Smooth muscle cell (in vitro differentiated cells): ENCODE data around the gene GNAI3. TPM values are rescaled to one million over a fixed set of nuclear protein-coding genes. Genes with fewer than 3 reads are reported as not detected.

Experiments
- DNase-seq: peaks from one replicate; lab custom pipeline; 2025; ENCODE audit not compliant: unreplicated experiment; lab: John Stamatoyannopoulos, UW
- H2AFZ ChIP-seq: fragments of 200-600 bp; sonication (generic); 2 replicates; pipeline ENCODE4 v1.6.0; 2016; ENCODE audit warnings: antibody characterized with exemption, low read depth, mild to moderate bottlenecking
- H3F3A ChIP-seq: fragments of 200-600 bp; sonication (generic); 2 replicates; pipeline ENCODE4 v1.6.0; 2017; ENCODE audit warnings: antibody characterized with exemption, low read depth
- H3K27ac ChIP-seq: fragments of 200-600 bp; sonication (generic); 2 replicates; pipeline ENCODE4 v1.5.1; 2016; ENCODE audit warnings: low read depth, mild to moderate bottlenecking
- H3K27me3 ChIP-seq: fragments of 200-600 bp; sonication (generic); 2 replicates; pipeline ENCODE4 v1.6.1; 2016; ENCODE audit warnings: low read depth, mild to moderate bottlenecking
- H3K36me3 ChIP-seq: fragments of 200-600 bp; sonication (generic); 2 replicates; pipeline ENCODE4 v1.5.1; 2016; ENCODE audit warnings: low read depth
- H3K4me1 ChIP-seq: fragments of 200-600 bp; sonication (generic); 2 replicates; pipeline ENCODE4 v1.5.1; 2016; ENCODE audit warnings: low read depth
- H3K4me2 ChIP-seq: fragments of 200-600 bp; sonication (generic); 2 replicates; pipeline ENCODE4 v1.6.0; 2016; ENCODE audit warnings: mild to moderate bottlenecking
- H3K4me3 ChIP-seq: fragments of 200-600 bp; sonication (generic); 2 replicates; pipeline ENCODE4 v1.5.1; 2016; ENCODE audit warnings: mild to moderate bottlenecking
- H3K79me2 ChIP-seq: fragments of 200-600 bp; sonication (generic); 2 replicates; pipeline ENCODE4 v1.6.0; 2016; ENCODE audit warnings: low read depth, mild to moderate bottlenecking
- H3K9ac ChIP-seq: fragments of 200-600 bp; sonication (generic); 2 replicates; pipeline ENCODE4 v1.6.0; 2016; ENCODE audit warnings: low read depth
- H3K9me3 ChIP-seq: fragments of 200-600 bp; sonication (generic); replicated peaks from 2 replicates; pipeline ENCODE4 v1.5.1; 2016; ENCODE audit warnings: low read depth
- H4K20me1 ChIP-seq: fragments of 200-600 bp; sonication (generic); 2 replicates; pipeline ENCODE4 v1.6.0; 2016; ENCODE audit warnings: low read depth
- CTCF ChIP-seq: fragments of 200-600 bp; sonication (generic); IDR thresholded peaks from 2 replicates; pipeline ENCODE4 v1.5.1; 2017; ENCODE audit warnings: borderline replicate concordance, mild to moderate bottlenecking, antibody characterized with exemption; ENCODE audit not compliant: insufficient read depth, poor library complexity, severe bottlenecking
- WGBS: methylation state at CpG from one replicate; pipeline ENCODE4 v1.1.7; 2016; ENCODE audit warnings: low lambda C conversion rate; 5-methylcytosine and 5-hydroxymethylcytosine counted together
- polyA plus RNA-seq: library from polyadenylated mRNA; unstranded; fragments of >200 nt; fragmentation: Nextera tagmentation; extraction: Ambion mirVana; gene quantifications from 2 replicates; pipeline ENCODE4 v1.2.1, GENCODE V29; 2016
- total RNA-seq: library from RNA; depleted of rRNA; stranded (reverse); fragments of >200 nt; gene quantifications from 2 replicates; pipeline ENCODE4 v1.2.3, GENCODE V29; 2014

GNAI3 gene
- total and polyA plus RNA-seq, 2 experiments from 2014 or later = 11.4 to 15.4 TPM

GRCh38 chr1:109564194-109564878, 15.9 kb downstream of the GNAI3 start:
- peaks cover 38% of the 10 kb centered on the region for H3K4me1 ChIP-seq
- no peak overlapping the region for H3K9ac ChIP-seq
- DNase-seq = no peak
- 50% methylated on average over 7 of the region's 7 CpGs for WGBS
- no peaks in the 10 kb centered on the region for H3K36me3 ChIP-seq
- TF ChIP-seq CTCF = no peak
- H2AFZ ChIP-seq = no peak overlapping the region
- no peaks in the 10 kb centered on the region for H3K27me3 ChIP-seq
- H3K4me2 ChIP-seq = peak overlapping the region; percentile 55
- no peaks in the 10 kb centered on the region for H3K9me3 ChIP-seq
- peak overlapping the region; percentile 81 for H3K27ac ChIP-seq
- peaks cover 100% of the 10 kb centered on the region for H4K20me1 ChIP-seq
- H3K4me3 ChIP-seq = no peak overlapping the region
- peaks cover 100% of the 10 kb centered on the region for H3K79me2 ChIP-seq
- peaks cover 21% of the 10 kb centered on the region for H3F3A ChIP-seq

- H3K36me3 ChIP-seq = no peaks in the 10 kb centered on the region
- WGBS = 75% methylated on average over 3 of the region's 3 CpGs
- no peaks in the 10 kb centered on the region for H3K9me3 ChIP-seq
- DNase-seq = no peak
- H3K4me2 ChIP-seq = peak overlapping the region; percentile 55
- H3K79me2 ChIP-seq = peaks cover 100% of the 10 kb centered on the region
- no peak for TF ChIP-seq CTCF
- H3K27ac ChIP-seq = peak overlapping the region; percentile 81
- H3F3A ChIP-seq = peaks cover 21% of the 10 kb centered on the region
- H3K9ac ChIP-seq = no peak overlapping the region
- no peak overlapping the region for H2AFZ ChIP-seq
- H3K27me3 ChIP-seq = no peaks in the 10 kb centered on the region
- peaks cover 100% of the 10 kb centered on the region for H4K20me1 ChIP-seq
- H3K4me3 ChIP-seq = no peak overlapping the region
- H3K4me1 ChIP-seq = peaks cover 46% of the 10 kb centered on the region
Measured at GRCh38 chr1:109565241-109565640, 16.8 kb downstream of the GNAI3 start.

- peaks cover 18% of the 10 kb centered on the region for H3F3A ChIP-seq
- H3K79me2 ChIP-seq = peaks cover 100% of the 10 kb centered on the region
- H3K4me1 ChIP-seq = peaks cover 43% of the 10 kb centered on the region
- no peak overlapping the region for H3K4me2 ChIP-seq
- no peak overlapping the region for H3K27ac ChIP-seq
- no peak for DNase-seq
- peaks cover 100% of the 10 kb centered on the region for H4K20me1 ChIP-seq
- no peaks in the 10 kb centered on the region for H3K36me3 ChIP-seq
- TF ChIP-seq CTCF = no peak
- no peak overlapping the region for H2AFZ ChIP-seq
- H3K9me3 ChIP-seq = no peaks in the 10 kb centered on the region
- H3K4me3 ChIP-seq = no peak overlapping the region
- no peak overlapping the region for H3K9ac ChIP-seq
- WGBS = 85% methylated on average over 1 of the region's 1 CpG
- no peaks in the 10 kb centered on the region for H3K27me3 ChIP-seq
Measured at GRCh38 chr1:109566982-109567381, 18.6 kb downstream of the GNAI3 start.
